Stimulated activated CD8-positive, alpha-beta memory T cell treated with anti-CD3 and anti-CD28 coated beads, Interleukin-7, amount 100 ng/mL, for 4 hours (primary cell): ENCODE measurements around the gene WHAMM.
A peak's percentile ranks its signal among the peaks of the same experiment; 100 is the strongest.
"Not testable (repeated sequence)": the region's sequence is repeated elsewhere in the genome, so short reads cannot be mapped to it uniquely, and the experiment has no call there.

ENCODE experiments used
- DNase-seq, 2 donors: peaks; one replicate each; pipeline ENCODE4 v3.0.0-alpha.2; 2020; ENCODE audit warnings: low read depth in 2 of 2

WHAMM gene

GRCh38 chr15:82809308-82810060 is at the start of gene WHAMM:
Gene WHAMM, plus strand, starts transcription at chr15:82809628. Its CDS starts 99 bp downstream, at chr15:82809727.
- peak; percentile 92 for DNase-seq

- no peak for DNase-seq
Observed at GRCh38 chr15:82763361-82764116, 45.9 kb upstream of the WHAMM start.

GRCh38 chr15:82764117-82764490 is 45.3 kb upstream of the WHAMM start:
- DNase-seq: no peak

- DNase-seq: no peak
Observed at GRCh38 chr15:82764740-82765139, 44.7 kb upstream of the WHAMM start.

GRCh38 chr15:82766201-82766600 is 43.2 kb upstream of the WHAMM start:
- not testable (repeated sequence) for DNase-seq

- no peak for DNase-seq
Observed at GRCh38 chr15:82767163-82767829, 42.1 kb upstream of the WHAMM start.

- DNase-seq: no peak
Observed at GRCh38 chr15:82768414-82769054, 40.9 kb upstream of the WHAMM start.

- no peak for DNase-seq
Observed at GRCh38 chr15:82771789-82772607, 37.4 kb upstream of the WHAMM start.

GRCh38 chr15:82774496-82774895 is 34.9 kb upstream of the WHAMM start:
- DNase-seq: no peak

GRCh38 chr15:82778755-82779154 is 30.7 kb upstream of the WHAMM start:
- no peak for DNase-seq

GRCh38 chr15:82781349-82781748 is 28.1 kb upstream of the WHAMM start:
- no peak for DNase-seq

- no peak for DNase-seq
Observed at GRCh38 chr15:82788496-82788895, 20.9 kb upstream of the WHAMM start.

- no peak for DNase-seq
Observed at GRCh38 chr15:82789491-82789890, 19.9 kb upstream of the WHAMM start.

GRCh38 chr15:82790321-82790720 is 19.1 kb upstream of the WHAMM start:
- no peak for DNase-seq

GRCh38 chr15:82792068-82792467 is 17.4 kb upstream of the WHAMM start:
- DNase-seq: no peak

- no peak for DNase-seq
Observed at GRCh38 chr15:82793737-82794136, 15.7 kb upstream of the WHAMM start.

GRCh38 chr15:82798104-82798503 is 11.3 kb upstream of the WHAMM start:
- no peak for DNase-seq

GRCh38 chr15:82798531-82799166 is 10.8 kb upstream of the WHAMM start:
- DNase-seq: no peak

- no peak for DNase-seq
Observed at GRCh38 chr15:82799183-82799841, 10.1 kb upstream of the WHAMM start.

- DNase-seq: no peak
Observed at GRCh38 chr15:82802497-82802896, 6.9 kb upstream of the WHAMM start.
